GM06990 (cell line): Measurements from ENCODE around the gene FLRT1.

Source experiments
- DNase-seq: peaks from one replicate; pipeline ENCODE4 v3.0.0-alpha.2; 2011; ENCODE audit not compliant: insufficient read length; ENCODE audit errors: extremely low read depth
- H3K27me3 ChIP-seq: replicated peaks from 2 replicates; pipeline ENCODE4 v1.6.0; 2011; ENCODE audit warnings: low read length; ENCODE audit not compliant: control insufficient read depth, insufficient read depth
- H3K36me3 ChIP-seq: 2 replicates; pipeline ENCODE4 v1.5.1; 2011; ENCODE audit warnings: low read length; ENCODE audit not compliant: control insufficient read depth, insufficient read depth
- H3K4me3 ChIP-seq: replicated peaks from 2 replicates; pipeline ENCODE4 v1.5.1; 2011; ENCODE audit warnings: low read depth, mild to moderate bottlenecking, control low read depth, low read length
- CTCF ChIP-seq: IDR thresholded peaks from 2 replicates; pipeline ENCODE4 v1.5.1; 2011; ENCODE audit warnings: low read length, control low read depth, mild to moderate bottlenecking, inconsistent platforms; ENCODE audit not compliant: insufficient read depth, poor library complexity, severe bottlenecking

The FLRT1 gene

DNA sequence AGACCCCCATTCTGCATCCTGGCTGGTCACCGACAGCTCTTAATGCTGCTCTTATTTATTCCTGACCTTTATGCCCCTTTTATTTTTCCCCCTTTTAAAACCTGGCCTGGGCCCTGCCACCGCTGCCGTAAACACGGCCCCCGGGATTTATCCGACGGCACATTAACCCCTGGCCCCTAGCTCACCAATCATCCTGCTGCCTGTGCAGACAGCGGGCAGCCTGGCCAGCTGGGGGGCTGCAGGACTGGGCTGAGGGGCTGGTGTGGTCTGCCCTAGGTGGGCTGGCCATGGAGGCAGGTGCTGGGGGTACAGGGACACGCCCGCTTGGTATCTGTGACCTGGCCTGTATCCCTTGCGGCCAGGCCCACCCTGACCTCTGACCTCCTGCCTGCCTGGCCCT is 21.4 kb upstream of the FLRT1 start:
- H3K36me3 ChIP-seq = no peaks in the 10 kb centered on the region
- H3K4me3 ChIP-seq = no peak overlapping the region
- no peaks in the 10 kb centered on the region; the same call in 1 of the 2 replicates for H3K27me3 ChIP-seq
- no peak for TF ChIP-seq CTCF
- DNase-seq = no peak

DNA sequence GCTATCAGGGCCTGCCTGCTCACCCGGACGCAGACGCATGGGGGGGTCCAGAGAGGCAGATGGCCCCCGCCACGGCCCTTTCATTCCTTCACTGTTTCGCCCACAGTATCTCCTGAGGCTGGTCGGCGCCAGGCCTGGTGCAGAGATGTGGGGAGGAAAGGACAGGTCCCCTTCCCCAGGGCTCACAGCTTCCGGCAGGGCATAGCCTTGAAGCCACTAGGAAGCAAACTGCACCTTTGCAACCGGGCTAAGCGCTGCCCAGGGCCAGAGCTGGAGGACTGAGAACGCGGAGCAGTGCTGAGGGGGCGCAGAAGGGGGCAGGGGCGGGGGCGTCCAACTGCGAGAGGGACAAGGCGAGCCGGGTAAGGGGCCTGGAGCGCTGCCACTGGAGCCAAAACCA is 20.2 kb upstream of the FLRT1 start:
- Histone ChIP-seq H3K4me3 (no peak overlapping the region), H3K36me3 (no peaks in the 10 kb centered on the region), H3K27me3 (no peaks in the 10 kb centered on the region; the same call in 1 of the 2 replicates)
- no peak for DNase-seq
- TF ChIP-seq CTCF = no peak

GRCh38 chr11:64015935-64016845 is 19.5 kb upstream of the FLRT1 start:
- Histone ChIP-seq H3K4me3 (no peak overlapping the region), H3K36me3 (no peaks in the 10 kb centered on the region), H3K27me3 (no peaks in the 10 kb centered on the region; the same call in 1 of the 2 replicates)
- no peak for DNase-seq
- no peak for TF ChIP-seq CTCF

GRCh38 chr11:64017945-64018224 is 17.8 kb upstream of the FLRT1 start:
- no peak for TF ChIP-seq CTCF
- Histone ChIP-seq H3K27me3 (no peaks in the 10 kb centered on the region; the same call in 1 of the 2 replicates), H3K36me3 (no peaks in the 10 kb centered on the region), H3K4me3 (no peak overlapping the region)
- no peak for DNase-seq

DNA sequence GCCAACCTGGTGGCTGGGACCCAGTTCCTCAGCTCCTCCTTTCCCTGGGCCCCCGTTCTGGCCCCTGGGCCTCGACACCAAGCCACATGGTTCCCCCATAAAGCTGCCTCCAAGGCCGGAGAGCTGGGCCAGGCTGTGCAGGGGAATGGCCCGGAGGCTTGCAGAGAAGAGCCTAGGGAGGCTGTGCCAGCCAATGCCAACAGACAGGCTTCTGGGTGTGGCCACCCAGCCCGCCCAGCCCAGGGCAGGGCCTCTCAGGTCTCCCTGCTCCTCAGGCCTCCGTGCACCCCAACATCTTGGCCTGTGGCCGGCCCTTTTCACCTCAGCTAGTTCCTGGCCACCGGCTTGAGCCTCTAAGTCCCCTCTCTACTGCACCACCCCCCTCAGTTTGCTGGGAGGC is 17.4 kb upstream of the FLRT1 start:
- no peaks in the 10 kb centered on the region; the same call in 1 of the 2 replicates for H3K27me3 ChIP-seq
- DNase-seq = no peak
- no peaks in the 10 kb centered on the region for H3K36me3 ChIP-seq
- no peak overlapping the region for H3K4me3 ChIP-seq
- TF ChIP-seq CTCF = no peak
